Central memory CD4-positive, alpha-beta T cell (primary cell): ENCODE measurements around the gene KCNE4.
"Not testable (repeated sequence)": the region's sequence is repeated elsewhere in the genome, so short reads cannot be mapped to it uniquely, and the experiment has no call there.

ENCODE experiments used
- DNase-seq: peaks from one replicate; pipeline ENCODE4 v3.0.0; 2022

Gene KCNE4

GRCh38 chr2:223058952-223059716, 7.1 kb downstream of the KCNE4 start:
- DNase-seq = no peak

GRCh38 chr2:223060201-223060825, 8.3 kb downstream of the KCNE4 start:
- DNase-seq = no peak

GRCh38 chr2:223062396-223062795, 10.4 kb downstream of the KCNE4 start:
- DNase-seq = no peak

DNA sequence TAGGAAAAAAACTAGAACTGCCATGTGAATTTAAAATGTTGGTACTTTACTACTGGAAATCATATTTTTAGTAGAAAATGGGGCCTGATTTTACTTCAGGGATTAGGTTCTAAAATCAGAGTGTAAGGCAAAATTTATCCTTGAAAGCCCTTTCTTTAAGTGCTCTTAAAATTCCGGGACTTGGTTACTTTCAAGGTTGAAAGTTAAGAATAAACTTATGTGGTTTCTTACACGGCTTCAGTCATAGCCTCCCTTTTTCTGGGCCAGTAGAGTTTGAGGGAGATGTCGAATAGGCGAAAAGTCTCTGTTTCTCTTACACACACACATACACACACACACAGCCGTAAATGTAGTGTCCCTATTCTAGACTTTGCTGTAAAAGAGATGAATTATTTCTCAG, 13.1 kb downstream of the KCNE4 start:
- DNase-seq = no peak

GRCh38 chr2:223066721-223067120, 14.7 kb downstream of the KCNE4 start:
- no peak for DNase-seq

GRCh38 chr2:223068071-223068470, 16.1 kb downstream of the KCNE4 start:
- no peak for DNase-seq

DNA sequence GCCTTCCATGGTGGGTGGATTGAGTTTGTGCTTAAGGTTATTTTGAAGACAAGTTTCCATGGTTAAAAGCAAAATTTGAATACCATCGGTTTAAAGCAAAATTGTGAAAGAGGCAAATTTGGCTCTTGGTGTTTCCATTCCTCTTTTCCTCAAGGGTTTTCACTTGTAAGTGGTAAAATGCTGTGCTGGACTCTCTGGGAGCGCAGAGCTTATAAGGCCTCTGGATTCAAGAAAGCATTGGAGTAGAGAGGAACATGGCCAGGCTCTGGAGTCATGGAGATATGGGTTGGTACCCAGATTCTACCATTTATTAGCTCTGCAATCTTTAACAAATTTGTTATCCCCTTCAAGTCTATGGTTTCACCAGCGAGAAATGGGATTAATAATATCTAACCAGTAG, 17.5 kb downstream of the KCNE4 start:
- no peak for DNase-seq

DNA sequence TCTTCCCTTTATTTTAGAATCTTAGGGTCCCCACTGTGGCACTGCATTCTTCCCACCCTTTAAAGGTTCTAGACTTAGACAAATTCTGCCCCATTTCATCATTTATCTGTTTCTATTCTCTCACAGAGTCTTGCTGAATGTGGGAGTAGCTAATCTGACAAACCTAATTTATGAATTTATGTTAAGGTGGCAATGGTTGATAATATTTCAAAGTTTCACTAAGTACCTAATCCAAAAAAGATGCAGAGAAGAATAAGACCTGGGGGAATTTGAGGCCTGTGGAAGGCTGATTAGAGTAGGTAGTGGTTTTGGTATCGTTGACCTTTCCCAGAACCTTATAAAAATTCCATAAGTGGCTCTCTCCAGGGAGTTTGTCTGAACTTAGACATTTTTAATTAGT, 18.0 kb downstream of the KCNE4 start:
- no peak for DNase-seq

- DNase-seq = no peak
Observed at GRCh38 chr2:223071139-223071538, 19.1 kb downstream of the KCNE4 start.

DNA sequence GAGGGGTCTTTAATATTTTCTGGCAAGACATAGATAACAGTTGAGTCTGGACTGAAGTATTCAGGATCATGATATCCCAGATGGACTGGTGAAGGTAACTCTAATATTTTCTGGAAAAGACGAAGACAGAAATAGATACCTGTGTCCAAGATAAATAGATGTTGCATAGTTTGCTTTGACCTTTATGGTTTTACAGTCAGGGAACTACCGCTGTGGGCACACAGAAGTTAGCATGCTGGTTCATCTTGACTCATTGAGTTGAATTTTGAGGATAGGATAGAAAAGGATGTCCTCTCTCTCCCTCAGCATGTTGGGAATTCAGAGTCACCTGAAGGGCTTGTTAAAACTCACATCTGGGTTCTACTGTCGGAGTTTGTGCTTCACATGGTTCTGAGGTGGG, 20.8 kb downstream of the KCNE4 start:
- no peak for DNase-seq

DNA sequence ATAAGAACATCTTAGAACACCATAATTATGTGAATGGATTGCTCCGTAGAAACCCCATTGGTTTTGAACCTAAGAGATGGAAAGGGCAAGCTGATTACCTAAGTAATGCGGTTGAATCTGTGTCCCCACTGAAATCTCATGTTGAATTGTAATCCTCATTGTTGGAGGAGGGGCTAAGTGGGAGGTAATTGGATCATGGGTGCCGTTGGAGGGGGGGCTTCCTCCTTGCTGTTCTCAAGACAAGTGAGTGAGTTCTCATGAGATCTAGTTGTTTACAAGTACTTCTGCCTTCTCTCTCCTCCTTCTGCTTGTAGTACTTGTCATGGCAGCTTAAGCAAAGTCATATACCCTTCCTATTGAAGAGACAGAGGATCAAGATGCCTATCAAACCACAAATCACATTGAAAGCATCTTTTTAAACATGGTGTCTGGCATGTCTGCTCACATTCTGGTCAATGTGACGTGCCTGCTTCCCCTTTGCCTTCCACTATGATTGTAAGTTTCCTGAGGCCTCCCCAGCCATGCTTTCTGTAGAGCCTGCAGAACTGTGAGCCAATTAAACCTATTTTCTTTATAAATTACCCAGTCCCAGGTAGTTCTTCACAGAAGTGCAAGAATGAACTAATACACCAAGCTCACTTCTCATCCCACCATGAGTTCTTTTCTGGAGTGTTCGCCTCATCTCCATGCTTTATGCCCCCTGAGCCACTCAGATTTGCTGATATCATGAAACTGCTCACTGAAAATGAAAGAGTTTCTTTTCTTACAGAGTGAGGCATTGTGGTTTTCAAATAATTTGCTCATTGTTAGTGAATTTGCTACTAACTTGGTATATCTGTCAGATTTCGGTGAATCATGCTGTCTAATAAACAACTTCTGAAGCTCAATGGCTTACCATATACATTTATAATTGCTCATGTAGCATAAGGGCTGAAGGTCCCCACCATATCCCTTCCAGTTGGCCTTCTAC, 23.6 kb downstream of the KCNE4 start:
- DNase-seq = no peak

- DNase-seq = no peak
Observed at GRCh38 chr2:223076573-223076972, 24.6 kb downstream of the KCNE4 start.

DNA sequence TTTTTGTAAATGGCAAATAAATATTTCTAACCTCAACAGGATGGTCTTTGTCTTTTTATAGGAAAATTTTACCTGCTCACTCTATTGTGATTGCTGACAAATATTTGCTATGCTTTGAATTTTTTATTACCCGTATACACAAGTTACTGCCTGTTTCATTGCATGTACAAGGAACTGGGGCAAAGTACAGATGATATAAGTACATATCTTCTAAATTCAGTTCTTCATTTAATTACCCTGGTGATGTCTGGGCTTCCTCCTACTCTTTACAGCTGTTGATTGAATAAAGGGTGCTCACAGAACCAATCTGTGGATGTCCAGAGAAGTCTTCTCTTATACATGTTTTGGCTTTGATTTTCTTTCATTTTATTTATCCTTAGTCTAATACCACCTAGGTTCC, 26.5 kb downstream of the KCNE4 start:
- DNase-seq = no peak

DNA sequence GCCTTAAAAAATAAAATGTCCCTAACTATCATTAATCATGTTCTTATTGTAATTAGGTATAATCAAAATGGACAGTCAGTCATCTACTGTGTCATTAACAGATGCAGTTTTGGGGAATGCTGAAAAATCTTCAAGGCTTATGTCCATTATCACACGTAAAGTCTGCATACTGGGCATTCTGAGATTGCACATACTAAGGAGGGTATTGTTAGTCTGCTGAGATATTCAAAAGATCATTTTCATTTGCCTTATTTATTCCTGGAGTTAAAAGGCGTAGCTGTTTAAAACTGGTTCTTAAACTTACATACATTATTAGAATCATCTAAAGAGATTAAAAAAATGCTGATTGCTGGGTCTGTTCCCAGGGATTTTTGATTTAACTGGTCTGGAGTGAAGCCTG, 27.4 kb downstream of the KCNE4 start:
- DNase-seq = no peak

- no peak for DNase-seq
Observed at GRCh38 chr2:223079925-223080324, 27.9 kb downstream of the KCNE4 start.

- DNase-seq = not testable (repeated sequence)
Observed at GRCh38 chr2:223080790-223081360, 28.9 kb downstream of the KCNE4 start.

DNA sequence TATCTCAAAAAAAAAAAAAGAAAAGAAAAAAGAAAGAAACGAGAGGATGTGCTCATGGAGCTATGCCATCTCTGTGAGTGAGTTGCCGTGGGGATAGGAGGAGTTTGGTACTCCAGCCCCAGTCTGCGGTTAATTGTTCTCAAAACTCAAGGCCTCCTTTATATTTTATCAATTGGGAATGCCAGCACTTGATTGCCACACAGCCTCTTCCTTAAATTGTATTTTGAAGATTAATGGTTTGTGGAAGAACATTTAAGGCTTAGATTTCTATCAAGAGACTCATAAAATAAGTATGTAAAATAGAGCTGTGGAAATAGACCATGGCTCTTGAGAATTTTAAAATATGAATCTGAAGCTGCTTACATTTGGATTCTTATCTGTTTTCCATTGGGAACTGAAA, 29.8 kb downstream of the KCNE4 start:
- no peak for DNase-seq

DNA sequence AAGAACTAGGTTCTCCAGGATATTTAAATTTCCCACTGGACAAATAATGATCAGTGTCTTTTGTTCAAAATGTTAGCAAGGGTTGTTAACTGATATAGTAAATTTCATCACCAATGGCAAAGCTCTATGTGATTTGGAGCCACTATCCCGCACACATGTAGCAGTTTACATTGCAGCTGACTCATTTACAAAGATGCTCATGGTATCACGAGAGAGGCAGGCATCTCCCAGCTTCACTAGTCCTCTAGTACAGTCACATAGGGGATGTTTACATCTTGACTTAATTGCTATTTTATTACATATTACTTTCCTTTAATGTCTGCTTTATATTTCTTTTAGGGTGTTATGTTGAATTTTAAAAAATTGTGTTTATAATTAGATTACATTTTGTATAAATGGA, 30.7 kb downstream of the KCNE4 start:
- no peak for DNase-seq

DNA sequence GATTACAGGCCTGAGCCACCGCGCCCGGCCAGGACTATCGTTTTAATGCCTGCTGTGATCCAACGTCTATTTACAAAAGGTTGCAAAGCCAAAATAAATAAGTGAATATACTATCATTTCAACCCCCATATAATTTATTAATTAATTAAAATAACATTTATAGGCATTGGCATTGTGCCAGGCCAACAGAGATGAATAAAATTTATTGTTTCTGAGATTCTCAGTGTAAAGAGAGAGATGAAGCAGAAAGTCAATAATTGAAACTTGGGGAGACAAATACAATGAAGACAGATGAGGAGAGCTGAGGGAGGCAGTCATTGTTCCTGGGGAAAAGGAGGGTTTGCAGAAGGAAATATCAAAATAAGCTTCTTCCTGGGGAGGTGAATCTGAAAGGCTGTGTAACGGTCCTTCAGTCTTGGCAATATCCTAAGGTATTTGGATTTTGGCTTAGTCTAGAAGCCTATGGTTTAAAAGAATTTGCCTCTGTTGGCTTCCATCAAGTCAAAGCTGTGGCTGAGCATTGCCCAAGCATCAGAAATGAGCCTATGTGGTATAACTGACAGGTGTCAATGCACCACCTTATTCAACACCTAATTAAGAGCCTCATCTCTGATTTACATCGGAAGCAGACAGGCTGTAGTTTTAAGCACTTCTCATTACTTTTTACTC, 31.5 kb downstream of the KCNE4 start:
- no peak for DNase-seq

DNA sequence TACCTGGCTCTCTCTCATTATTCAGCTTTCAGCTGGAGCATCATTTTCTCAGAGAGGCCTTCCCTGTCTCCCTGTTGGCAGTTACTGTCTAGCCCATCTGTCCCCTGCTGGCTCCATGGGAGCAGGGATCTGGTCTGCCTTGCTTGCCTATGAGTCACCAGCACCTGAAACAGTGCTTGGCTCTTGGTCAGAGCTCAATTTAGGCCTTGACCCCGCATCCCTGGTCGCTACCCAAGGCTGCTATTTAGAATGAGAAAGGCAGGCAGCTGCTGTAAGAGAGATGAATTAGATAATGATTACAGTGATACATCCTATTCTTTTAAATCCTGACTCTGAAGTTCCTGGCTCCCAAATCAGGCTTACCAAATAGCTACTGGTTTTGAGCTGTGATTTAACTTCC, 32.9 kb downstream of the KCNE4 start:
- DNase-seq = no peak

DNA sequence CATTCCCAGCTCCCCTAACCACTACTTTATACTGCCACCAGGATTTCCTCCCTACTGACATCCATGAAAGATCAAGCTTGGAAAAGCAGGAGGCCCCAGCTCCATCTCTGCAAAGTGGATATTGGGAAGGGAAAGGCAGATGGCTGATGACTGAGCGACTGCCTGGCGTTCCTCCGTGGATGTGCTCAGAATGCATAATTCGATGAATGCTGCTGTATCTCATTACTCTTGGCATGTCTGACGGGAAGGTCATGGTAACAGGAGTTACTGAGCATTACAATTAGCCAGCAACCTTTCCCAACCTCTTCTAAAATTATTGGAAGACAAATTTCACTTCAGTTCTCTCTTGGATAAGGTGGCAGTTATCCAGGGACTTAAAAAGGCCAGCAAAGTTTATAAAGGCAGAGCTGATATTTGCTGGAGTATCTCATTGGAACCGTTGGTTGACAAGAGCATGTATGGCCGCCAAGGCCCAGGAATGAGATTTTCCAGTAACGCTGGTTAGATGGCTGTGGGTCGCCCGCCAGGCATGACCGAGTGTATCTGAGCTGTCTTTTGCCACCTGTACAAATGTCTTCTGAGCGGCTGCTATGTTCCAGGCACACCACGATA, 34.5 kb downstream of the KCNE4 start:
- DNase-seq = no peak

DNA sequence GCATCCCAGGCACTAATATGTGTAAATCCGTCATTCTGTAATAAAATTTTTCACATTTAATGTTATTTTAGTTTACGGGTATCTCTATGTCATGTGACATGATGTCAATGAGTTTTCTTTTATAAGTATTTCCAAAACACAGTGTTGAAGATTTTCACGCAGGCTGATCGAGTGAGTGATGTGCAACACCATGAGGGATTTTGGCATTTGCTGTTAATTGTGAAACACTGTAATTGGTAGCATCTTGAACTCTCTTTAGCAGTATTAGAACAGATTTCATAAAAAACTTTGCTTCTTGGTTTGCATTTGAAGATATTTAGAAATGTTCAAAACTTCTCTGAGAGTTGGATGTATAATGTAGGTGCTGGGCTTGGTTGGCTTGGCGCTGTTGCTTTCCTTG, 35.5 kb downstream of the KCNE4 start:
- DNase-seq = no peak
